GM23248 (cell line): ENCODE results near the gene PNPLA1.

Experiments
- EZH2 ChIP-seq: fragments of 200-600 bp; sonication (generic); IDR thresholded peaks from 2 replicates; pipeline ENCODE4 v1.6.1; 2018; ENCODE audit warnings: antibody characterized with exemption, mild to moderate bottlenecking; ENCODE audit not compliant: insufficient read depth, poor library complexity, severe bottlenecking
- EZH2phosphoT487 ChIP-seq: fragments of 200-600 bp; sonication (generic); IDR thresholded peaks from 2 replicates; pipeline ENCODE4 v1.6.1; 2018; ENCODE audit warnings: antibody characterized with exemption, moderate library complexity, mild to moderate bottlenecking, low read depth; ENCODE audit not compliant: insufficient read depth

GRCh38 chr6:36297051-36297450, 27.2 kb downstream of the PNPLA1 start:
- TF ChIP-seq EZH2 (no peak), EZH2phosphoT487 (no peak)
